ENCODE measurements around the gene SERINC3. TPM values are rescaled to one million over a fixed set of nuclear protein-coding genes. Genes with fewer than 3 reads are reported as not detected.

Gene SERINC3
- polyA plus RNA-seq, 1 donor from 2014 or later, result 64.5 TPM

DNA sequence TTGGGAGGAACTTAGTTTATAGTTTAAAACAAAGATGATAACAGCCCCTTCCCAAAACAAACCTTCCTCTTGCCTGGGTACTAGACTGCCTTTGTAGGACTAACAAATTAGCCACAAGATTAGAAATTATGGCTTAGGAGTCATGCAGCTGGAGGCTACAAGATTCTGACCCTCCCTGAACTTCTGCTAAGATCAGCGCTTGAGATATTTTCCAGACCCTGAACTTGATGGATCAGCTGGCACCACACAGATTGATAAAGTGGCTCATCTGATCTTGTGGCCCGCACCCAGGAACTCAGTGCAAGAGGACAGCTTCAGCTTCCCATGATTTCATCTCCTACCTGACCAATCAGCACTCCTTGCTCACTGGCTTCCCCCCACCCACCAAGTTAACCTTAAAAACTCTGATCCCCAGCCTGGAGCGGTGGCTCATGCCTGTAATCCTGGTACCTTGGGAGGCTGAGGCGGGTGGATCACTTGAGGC lies 5.9 kb upstream of the SERINC3 start:
- H3K4me2 ChIP-seq (ENCODE audit: low read length), result no peak overlapping the region
- no peak overlapping the region for H2AFZ ChIP-seq (ENCODE audit: low read depth, low read length)
- H3K9me2 ChIP-seq (ENCODE audit: insufficient read depth, low read length), result no peaks in the 10 kb centered on the region
- no peaks in the 10 kb centered on the region for H4K20me1 ChIP-seq (ENCODE audit: insufficient read depth)
- H3K9me3 ChIP-seq (ENCODE audit: low read length), result no peaks in the 10 kb centered on the region
- peaks cover 9% of the 10 kb centered on the region for H3K79me2 ChIP-seq (replicated peaks; ENCODE audit: insufficient read depth, low read length)
- no peak overlapping the region for H3K4me3 ChIP-seq (ENCODE audit: low read length)
- H3K27me3 ChIP-seq (ENCODE audit: insufficient read depth, low read depth, low read length), result no peaks in the 10 kb centered on the region
- H3K27ac ChIP-seq (ENCODE audit: low read length), result no peak overlapping the region
- no peak overlapping the region for H3K9ac ChIP-seq (ENCODE audit: low read length)
- H3K36me3 ChIP-seq (ENCODE audit: insufficient read depth, low read length), result no peaks in the 10 kb centered on the region
- H3F3A ChIP-seq (ENCODE audit: insufficient read depth, low read length, poor library complexity, severe bottlenecking), result no peaks in the 10 kb centered on the region
- no peak for TF ChIP-seq POLR2AphosphoS5 (IDR thresholded peaks at IDR 0.05)
- TF ChIP-seq, protein P1, sequence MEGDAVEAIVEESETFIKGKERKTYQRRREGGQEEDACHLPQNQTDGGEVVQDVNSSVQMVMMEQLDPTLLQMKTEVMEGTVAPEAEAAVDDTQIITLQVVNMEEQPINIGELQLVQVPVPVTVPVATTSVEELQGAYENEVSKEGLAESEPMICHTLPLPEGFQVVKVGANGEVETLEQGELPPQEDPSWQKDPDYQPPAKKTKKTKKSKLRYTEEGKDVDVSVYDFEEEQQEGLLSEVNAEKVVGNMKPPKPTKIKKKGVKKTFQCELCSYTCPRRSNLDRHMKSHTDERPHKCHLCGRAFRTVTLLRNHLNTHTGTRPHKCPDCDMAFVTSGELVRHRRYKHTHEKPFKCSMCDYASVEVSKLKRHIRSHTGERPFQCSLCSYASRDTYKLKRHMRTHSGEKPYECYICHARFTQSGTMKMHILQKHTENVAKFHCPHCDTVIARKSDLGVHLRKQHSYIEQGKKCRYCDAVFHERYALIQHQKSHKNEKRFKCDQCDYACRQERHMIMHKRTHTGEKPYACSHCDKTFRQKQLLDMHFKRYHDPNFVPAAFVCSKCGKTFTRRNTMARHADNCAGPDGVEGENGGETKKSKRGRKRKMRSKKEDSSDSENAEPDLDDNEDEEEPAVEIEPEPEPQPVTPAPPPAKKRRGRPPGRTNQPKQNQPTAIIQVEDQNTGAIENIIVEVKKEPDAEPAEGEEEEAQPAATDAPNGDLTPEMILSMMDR (IDR thresholded peaks at IDR 0.05; ENCODE audit: poor library complexity, severe bottlenecking), result no peak
- TF ChIP-seq RAD21 (conservative IDR thresholded peaks at IDR 0.05), result no peak
- TF ChIP-seq EZH2 (IDR thresholded peaks at IDR 0.05; ENCODE audit: borderline replicate concordance, insufficient read depth, low read length, poor library complexity, severe bottlenecking), result no peak
- no peak for TF ChIP-seq MXI1 (conservative IDR thresholded peaks at IDR 0.05; ENCODE audit: poor library complexity, severe bottlenecking)
- TF ChIP-seq REST (IDR thresholded peaks at IDR 0.05; ENCODE audit: borderline replicate concordance), result no peak
- no peak for TF ChIP-seq TAF1 (IDR thresholded peaks at IDR 0.05; ENCODE audit: low read depth)
- TF ChIP-seq EP300 (conservative IDR thresholded peaks at IDR 0.05; ENCODE audit: poor library complexity, severe bottlenecking), result no peak
- no peak for TF ChIP-seq SMC3 (conservative IDR thresholded peaks at IDR 0.05; ENCODE audit: poor library complexity)

DNA sequence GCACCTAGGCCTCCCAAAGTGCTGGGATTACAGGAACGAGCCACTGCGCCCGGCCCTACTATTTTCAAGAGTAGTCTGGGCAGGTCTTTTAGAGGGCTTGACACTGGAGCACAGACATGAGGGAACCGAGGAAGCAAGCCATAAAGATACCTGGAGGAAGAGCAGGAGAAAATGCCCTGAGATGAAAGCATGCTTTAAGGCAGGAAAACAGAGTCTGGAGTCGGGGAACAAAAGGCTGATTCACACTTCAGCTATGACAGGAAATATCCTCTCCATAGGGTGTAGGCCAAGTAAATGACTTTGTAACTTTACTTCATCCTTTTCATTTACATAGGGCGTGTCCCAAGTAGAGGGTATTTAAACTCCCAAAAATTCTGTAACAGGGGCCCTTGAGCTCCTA lies 4.3 kb upstream of the SERINC3 start:
- no peak for TF ChIP-seq TAF1 (IDR thresholded peaks at IDR 0.05; ENCODE audit: low read depth)
- no peak for TF ChIP-seq EZH2 (IDR thresholded peaks at IDR 0.05; ENCODE audit: borderline replicate concordance, insufficient read depth, low read length, poor library complexity, severe bottlenecking)
- no peak for TF ChIP-seq RAD21 (conservative IDR thresholded peaks at IDR 0.05)
- TF ChIP-seq MXI1 (conservative IDR thresholded peaks at IDR 0.05; ENCODE audit: poor library complexity, severe bottlenecking), result no peak
- TF ChIP-seq EP300 (conservative IDR thresholded peaks at IDR 0.05; ENCODE audit: poor library complexity, severe bottlenecking), result no peak
- no peak for TF ChIP-seq SMC3 (conservative IDR thresholded peaks at IDR 0.05; ENCODE audit: poor library complexity)
- no peak for TF ChIP-seq REST (IDR thresholded peaks at IDR 0.05; ENCODE audit: borderline replicate concordance)
- no peak for TF ChIP-seq POLR2AphosphoS5 (IDR thresholded peaks at IDR 0.05)
- TF ChIP-seq, protein P1 (IDR thresholded peaks at IDR 0.05; ENCODE audit: poor library complexity, severe bottlenecking), result no peak
- Histone ChIP-seq H3K9me3 (ENCODE audit: low read length) (no peaks in the 10 kb centered on the region), H3K27me3 (ENCODE audit: insufficient read depth, low read depth, low read length) (no peaks in the 10 kb centered on the region), H3K9me2 (ENCODE audit: insufficient read depth, low read length) (no peaks in the 10 kb centered on the region), H3K9ac (ENCODE audit: low read length) (no peak overlapping the region), H4K20me1 (ENCODE audit: insufficient read depth) (no peaks in the 10 kb centered on the region), H3K4me3 (ENCODE audit: low read length) (no peak overlapping the region), H3K4me2 (ENCODE audit: low read length) (no peak overlapping the region), H2AFZ (ENCODE audit: low read depth, low read length) (no peak overlapping the region), H3K79me2 (replicated peaks; ENCODE audit: insufficient read depth, low read length) (peaks cover 6% of the 10 kb centered on the region), H3K27ac (ENCODE audit: low read length) (no peak overlapping the region), H3K36me3 (ENCODE audit: insufficient read depth, low read length) (no peaks in the 10 kb centered on the region), H3F3A (ENCODE audit: insufficient read depth, low read length, poor library complexity, severe bottlenecking) (no peaks in the 10 kb centered on the region)

Measured in neural cell (in vitro differentiated cells).